ENCODE data around the gene DNM3. TPM values are rescaled to one million over a fixed set of nuclear protein-coding genes. Genes with fewer than 3 reads are reported as not detected.

The DNM3 gene
- total RNA-seq, 1 experiment from 2014 or later, result 2.7 TPM

DNA sequence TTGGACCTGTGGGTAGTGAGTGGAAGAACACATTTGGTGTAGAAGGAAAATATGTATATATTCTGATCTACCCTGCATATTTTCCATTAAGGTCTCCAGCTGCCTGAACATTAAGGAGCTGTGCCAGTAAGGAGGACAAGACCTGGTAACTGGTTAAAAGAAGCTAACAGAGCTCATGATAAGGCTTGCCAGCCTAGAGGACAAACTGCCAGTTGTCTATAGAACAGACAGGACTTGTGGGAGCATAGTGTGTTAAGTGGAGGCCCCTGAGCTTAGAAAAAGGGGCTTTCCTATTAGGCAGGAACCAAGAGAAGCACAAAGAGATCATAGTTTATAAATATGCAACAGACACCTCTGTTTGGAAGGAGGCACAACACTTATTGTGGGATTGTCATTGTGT lies 23.0 kb downstream of the DNM3 start:
- H2BK15ac ChIP-seq (ENCODE audit: low read depth, low read length), result no peak overlapping the region
- H4K5ac ChIP-seq (ENCODE audit: insufficient read length, low read depth, low read length), result no peak overlapping the region
- no peaks in the 10 kb centered on the region for H3K27me3 ChIP-seq (ENCODE audit: insufficient read depth, low read length)
- no peaks in the 10 kb centered on the region for H4K20me1 ChIP-seq (ENCODE audit: control insufficient read depth, insufficient read depth, insufficient read length)
- Mint-ChIP-seq H3K9me3 (no peaks in the 10 kb centered on the region), H3K4me3 (no peak overlapping the region), H3K27ac (no peak overlapping the region), H3K27me3 (ENCODE audit: low read depth) (no peaks in the 10 kb centered on the region), H3K36me3 (ENCODE audit: insufficient read depth in 1 of 3, low read depth in 3 of 3) (no peaks in the 10 kb centered on the region; a peak in 1 of 7 replicates), H3K4me1 (peaks cover 2 to 3% of the 10 kb centered on the region in 2 experiments; a peak in 1 of 4 replicates)
- H2BK120ac ChIP-seq (ENCODE audit: low read depth, low read length, poor library complexity, severe bottlenecking), result no peak overlapping the region
- no peak overlapping the region for H2AK5ac ChIP-seq (ENCODE audit: insufficient read length, low read length)
- no peaks in the 10 kb centered on the region for H3K9me3 ChIP-seq (ENCODE audit: control insufficient read depth, low read depth, low read length)
- H3K9ac ChIP-seq (ENCODE audit: extremely low read depth, insufficient read length, low read length), result no peak overlapping the region
- no peak overlapping the region for H4K91ac ChIP-seq (ENCODE audit: insufficient read length, low read depth, low read length)
- H3K23me2 ChIP-seq (ENCODE audit: insufficient read length, low read depth, low read length, poor library complexity, severe bottlenecking), result no peaks in the 10 kb centered on the region
- H4K8ac ChIP-seq (replicated peaks; ENCODE audit: insufficient read length, low read depth, low read length), result no peak overlapping the region
- H3K4me1 ChIP-seq (ENCODE audit: insufficient read depth, low read length), result no peaks in the 10 kb centered on the region
- no peaks in the 10 kb centered on the region for H3K79me2 ChIP-seq (ENCODE audit: insufficient read depth, low read length)
- H3K23ac ChIP-seq (ENCODE audit: insufficient read length, low read depth, low read length), result no peak overlapping the region
- no peak overlapping the region for H2BK20ac ChIP-seq (ENCODE audit: low read depth, low read length, poor library complexity, severe bottlenecking)
- no peak overlapping the region for H2AFZ ChIP-seq (ENCODE audit: low read length)
- no peak for DNase-seq
- no peak overlapping the region for H3K27ac ChIP-seq (ENCODE audit: insufficient read length, low read depth, low read length)
- no peak overlapping the region for H3T11ph ChIP-seq (ENCODE audit: low read length)
- no peak overlapping the region for H2BK5ac ChIP-seq (ENCODE audit: insufficient read length, low read length)
- H3K79me1 ChIP-seq (ENCODE audit: insufficient read depth, low read depth, low read length, poor library complexity, severe bottlenecking), result no peaks in the 10 kb centered on the region
- H3K56ac ChIP-seq (ENCODE audit: insufficient read length, low read depth, low read length), result no peak overlapping the region
- no peak overlapping the region for H3K4me2 ChIP-seq (ENCODE audit: insufficient read depth, insufficient read length, low read length)
- no peak overlapping the region for H2BK12ac ChIP-seq (ENCODE audit: insufficient read length, low read depth, low read length)
- no peak overlapping the region for H3K4ac ChIP-seq (ENCODE audit: low read depth, low read length)
- TF ChIP-seq, protein P1, sequence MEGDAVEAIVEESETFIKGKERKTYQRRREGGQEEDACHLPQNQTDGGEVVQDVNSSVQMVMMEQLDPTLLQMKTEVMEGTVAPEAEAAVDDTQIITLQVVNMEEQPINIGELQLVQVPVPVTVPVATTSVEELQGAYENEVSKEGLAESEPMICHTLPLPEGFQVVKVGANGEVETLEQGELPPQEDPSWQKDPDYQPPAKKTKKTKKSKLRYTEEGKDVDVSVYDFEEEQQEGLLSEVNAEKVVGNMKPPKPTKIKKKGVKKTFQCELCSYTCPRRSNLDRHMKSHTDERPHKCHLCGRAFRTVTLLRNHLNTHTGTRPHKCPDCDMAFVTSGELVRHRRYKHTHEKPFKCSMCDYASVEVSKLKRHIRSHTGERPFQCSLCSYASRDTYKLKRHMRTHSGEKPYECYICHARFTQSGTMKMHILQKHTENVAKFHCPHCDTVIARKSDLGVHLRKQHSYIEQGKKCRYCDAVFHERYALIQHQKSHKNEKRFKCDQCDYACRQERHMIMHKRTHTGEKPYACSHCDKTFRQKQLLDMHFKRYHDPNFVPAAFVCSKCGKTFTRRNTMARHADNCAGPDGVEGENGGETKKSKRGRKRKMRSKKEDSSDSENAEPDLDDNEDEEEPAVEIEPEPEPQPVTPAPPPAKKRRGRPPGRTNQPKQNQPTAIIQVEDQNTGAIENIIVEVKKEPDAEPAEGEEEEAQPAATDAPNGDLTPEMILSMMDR (conservative IDR thresholded peaks at IDR 0.05), result no peak
- no peak overlapping the region for H3K14ac ChIP-seq (ENCODE audit: insufficient read depth, low read length)
- H3K18ac ChIP-seq (ENCODE audit: insufficient read length, low read depth, low read length), result no peak overlapping the region
